SH-SY5Y (cell line): ENCODE measurements around the gene AK4.

Experiments used
- GATA2 ChIP-seq: IDR thresholded peaks from 2 replicates; pipeline ENCODE4 v1.6.1; 2011; ENCODE audit warnings: mild to moderate bottlenecking, low read depth, low read length
- GATA3 ChIP-seq: IDR thresholded peaks from 2 replicates; pipeline ENCODE4 v1.6.1; 2011; ENCODE audit warnings: low read depth, mild to moderate bottlenecking, low read length, moderate library complexity

- TF ChIP-seq GATA2 (no peak), GATA3 (no peak)
Measured at GRCh38 chr1:65225179-65225578, 77.2 kb downstream of the AK4 start.
